ENCODE measurements around the gene RAB35. TPM values are rescaled to one million over a fixed set of nuclear protein-coding genes. Genes with fewer than 3 reads are reported as not detected.

The RAB35 gene
- polyA plus RNA-seq, 1 donor from 2014 or later: 60.2 TPM

DNA sequence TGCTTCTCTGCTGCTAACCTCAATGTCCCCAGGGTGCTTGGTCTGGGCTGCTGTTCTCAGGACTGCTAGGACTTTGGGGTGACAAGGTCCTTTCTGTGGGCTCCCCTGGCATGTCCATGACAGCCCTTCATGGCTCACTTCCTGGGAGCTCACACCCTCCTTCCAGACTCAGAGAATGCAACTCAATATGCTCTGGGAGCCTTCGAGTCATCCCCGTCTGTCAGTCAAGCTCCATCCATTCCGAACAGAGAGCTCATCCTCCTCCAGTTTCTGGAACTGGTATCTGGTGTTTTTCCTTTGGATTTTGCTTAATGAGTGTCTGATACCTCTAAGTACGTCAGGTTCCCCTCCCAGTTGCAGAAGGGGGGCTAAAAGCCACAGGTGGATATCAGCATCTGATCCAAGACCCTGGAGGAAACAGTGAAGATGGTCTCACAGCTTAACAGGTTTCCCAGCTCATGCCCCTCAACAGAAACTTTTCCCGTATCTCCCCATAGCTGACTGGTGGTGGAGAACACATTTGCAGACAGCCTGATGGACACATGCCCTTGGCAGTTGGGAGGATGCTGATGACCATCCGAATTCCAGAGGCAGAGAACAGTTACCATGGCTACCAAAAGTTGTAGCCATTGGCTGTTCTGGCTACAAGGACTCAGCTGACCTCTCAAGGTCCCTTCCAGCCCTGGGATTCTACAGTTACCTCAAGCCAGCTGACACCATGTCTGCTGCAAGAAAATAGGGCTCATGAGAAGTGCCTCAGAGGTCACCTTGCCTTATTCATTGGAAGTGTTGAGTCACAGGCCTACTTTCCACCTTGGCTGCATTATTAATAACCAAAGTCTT, 9.5 kb upstream of the RAB35 start:
- H3K4me2 ChIP-seq (ENCODE audit: low read length): no peak overlapping the region

DNA sequence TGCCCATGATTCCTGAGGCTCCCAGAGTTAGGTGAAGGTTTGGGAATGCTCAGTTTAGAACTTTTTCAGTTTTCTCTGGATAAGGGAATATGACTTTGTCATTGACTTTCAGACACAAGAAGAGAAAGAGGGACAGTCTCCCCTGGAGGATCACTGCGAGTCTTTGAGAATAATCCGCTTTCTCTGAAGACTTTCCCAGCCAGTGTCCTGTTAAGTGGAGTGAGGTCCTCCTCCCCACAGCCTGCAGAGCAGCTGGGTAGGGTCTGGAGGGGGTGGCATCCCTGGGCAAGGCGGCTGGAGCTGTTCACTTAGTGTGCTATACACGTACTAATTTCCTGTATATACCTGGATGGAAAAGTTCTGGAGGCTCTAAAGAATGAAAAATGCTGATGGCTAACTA, 8.5 kb upstream of the RAB35 start:
- Histone ChIP-seq H4K20me1 (ENCODE audit: insufficient read depth) (no peaks in the 10 kb centered on the region), H3K4me3 (ENCODE audit: low read length) (no peak overlapping the region), H3K36me3 (ENCODE audit: insufficient read depth, low read length) (no peaks in the 10 kb centered on the region), H3K9me2 (ENCODE audit: insufficient read depth, low read length) (no peaks in the 10 kb centered on the region), H3F3A (ENCODE audit: insufficient read depth, low read length, poor library complexity, severe bottlenecking) (no peaks in the 10 kb centered on the region), H3K9ac (ENCODE audit: low read length) (no peak overlapping the region), H3K9me3 (ENCODE audit: low read length) (no peaks in the 10 kb centered on the region), H3K4me2 (ENCODE audit: low read length) (no peak overlapping the region), H3K27ac (ENCODE audit: low read length) (no peak overlapping the region), H2AFZ (ENCODE audit: low read depth, low read length) (no peak overlapping the region), H3K79me2 (replicated peaks; ENCODE audit: insufficient read depth, low read length) (no peaks in the 10 kb centered on the region), H3K27me3 (ENCODE audit: insufficient read depth, low read depth, low read length) (no peaks in the 10 kb centered on the region)
- TF ChIP-seq POLR2AphosphoS5 (IDR thresholded peaks at IDR 0.05) (no peak), MXI1 (conservative IDR thresholded peaks at IDR 0.05; ENCODE audit: poor library complexity, severe bottlenecking) (no peak), SMC3 (conservative IDR thresholded peaks at IDR 0.05; ENCODE audit: poor library complexity) (no peak), EP300 (conservative IDR thresholded peaks at IDR 0.05; ENCODE audit: poor library complexity, severe bottlenecking) (no peak), TAF1 (IDR thresholded peaks at IDR 0.05; ENCODE audit: low read depth) (no peak), RAD21 (conservative IDR thresholded peaks at IDR 0.05) (no peak), EZH2 (IDR thresholded peaks at IDR 0.05; ENCODE audit: borderline replicate concordance, insufficient read depth, low read length, poor library complexity, severe bottlenecking) (no peak)
- TF ChIP-seq, protein P1, sequence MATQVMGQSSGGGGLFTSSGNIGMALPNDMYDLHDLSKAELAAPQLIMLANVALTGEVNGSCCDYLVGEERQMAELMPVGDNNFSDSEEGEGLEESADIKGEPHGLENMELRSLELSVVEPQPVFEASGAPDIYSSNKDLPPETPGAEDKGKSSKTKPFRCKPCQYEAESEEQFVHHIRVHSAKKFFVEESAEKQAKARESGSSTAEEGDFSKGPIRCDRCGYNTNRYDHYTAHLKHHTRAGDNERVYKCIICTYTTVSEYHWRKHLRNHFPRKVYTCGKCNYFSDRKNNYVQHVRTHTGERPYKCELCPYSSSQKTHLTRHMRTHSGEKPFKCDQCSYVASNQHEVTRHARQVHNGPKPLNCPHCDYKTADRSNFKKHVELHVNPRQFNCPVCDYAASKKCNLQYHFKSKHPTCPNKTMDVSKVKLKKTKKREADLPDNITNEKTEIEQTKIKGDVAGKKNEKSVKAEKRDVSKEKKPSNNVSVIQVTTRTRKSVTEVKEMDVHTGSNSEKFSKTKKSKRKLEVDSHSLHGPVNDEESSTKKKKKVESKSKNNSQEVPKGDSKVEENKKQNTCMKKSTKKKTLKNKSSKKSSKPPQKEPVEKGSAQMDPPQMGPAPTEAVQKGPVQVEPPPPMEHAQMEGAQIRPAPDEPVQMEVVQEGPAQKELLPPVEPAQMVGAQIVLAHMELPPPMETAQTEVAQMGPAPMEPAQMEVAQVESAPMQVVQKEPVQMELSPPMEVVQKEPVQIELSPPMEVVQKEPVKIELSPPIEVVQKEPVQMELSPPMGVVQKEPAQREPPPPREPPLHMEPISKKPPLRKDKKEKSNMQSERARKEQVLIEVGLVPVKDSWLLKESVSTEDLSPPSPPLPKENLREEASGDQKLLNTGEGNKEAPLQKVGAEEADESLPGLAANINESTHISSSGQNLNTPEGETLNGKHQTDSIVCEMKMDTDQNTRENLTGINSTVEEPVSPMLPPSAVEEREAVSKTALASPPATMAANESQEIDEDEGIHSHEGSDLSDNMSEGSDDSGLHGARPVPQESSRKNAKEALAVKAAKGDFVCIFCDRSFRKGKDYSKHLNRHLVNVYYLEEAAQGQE (IDR thresholded peaks at IDR 0.05; ENCODE audit: borderline replicate concordance): no peak
- TF ChIP-seq, protein P2, sequence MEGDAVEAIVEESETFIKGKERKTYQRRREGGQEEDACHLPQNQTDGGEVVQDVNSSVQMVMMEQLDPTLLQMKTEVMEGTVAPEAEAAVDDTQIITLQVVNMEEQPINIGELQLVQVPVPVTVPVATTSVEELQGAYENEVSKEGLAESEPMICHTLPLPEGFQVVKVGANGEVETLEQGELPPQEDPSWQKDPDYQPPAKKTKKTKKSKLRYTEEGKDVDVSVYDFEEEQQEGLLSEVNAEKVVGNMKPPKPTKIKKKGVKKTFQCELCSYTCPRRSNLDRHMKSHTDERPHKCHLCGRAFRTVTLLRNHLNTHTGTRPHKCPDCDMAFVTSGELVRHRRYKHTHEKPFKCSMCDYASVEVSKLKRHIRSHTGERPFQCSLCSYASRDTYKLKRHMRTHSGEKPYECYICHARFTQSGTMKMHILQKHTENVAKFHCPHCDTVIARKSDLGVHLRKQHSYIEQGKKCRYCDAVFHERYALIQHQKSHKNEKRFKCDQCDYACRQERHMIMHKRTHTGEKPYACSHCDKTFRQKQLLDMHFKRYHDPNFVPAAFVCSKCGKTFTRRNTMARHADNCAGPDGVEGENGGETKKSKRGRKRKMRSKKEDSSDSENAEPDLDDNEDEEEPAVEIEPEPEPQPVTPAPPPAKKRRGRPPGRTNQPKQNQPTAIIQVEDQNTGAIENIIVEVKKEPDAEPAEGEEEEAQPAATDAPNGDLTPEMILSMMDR (IDR thresholded peaks at IDR 0.05; ENCODE audit: poor library complexity, severe bottlenecking): no peak

More for the DNA sequence above, 9.5 kb upstream of the RAB35 start:
- Histone ChIP-seq H4K20me1 (ENCODE audit: insufficient read depth) (no peaks in the 10 kb centered on the region), H3F3A (ENCODE audit: insufficient read depth, low read length, poor library complexity, severe bottlenecking) (no peaks in the 10 kb centered on the region), H3K27me3 (ENCODE audit: insufficient read depth, low read depth, low read length) (no peaks in the 10 kb centered on the region), H3K9me2 (ENCODE audit: insufficient read depth, low read length) (no peaks in the 10 kb centered on the region), H3K9me3 (ENCODE audit: low read length) (no peaks in the 10 kb centered on the region), H3K36me3 (ENCODE audit: insufficient read depth, low read length) (no peaks in the 10 kb centered on the region), H3K79me2 (replicated peaks; ENCODE audit: insufficient read depth, low read length) (no peaks in the 10 kb centered on the region), H3K27ac (ENCODE audit: low read length) (no peak overlapping the region), H2AFZ (ENCODE audit: low read depth, low read length) (no peak overlapping the region), H3K9ac (ENCODE audit: low read length) (no peak overlapping the region), H3K4me3 (ENCODE audit: low read length) (no peak overlapping the region)
- TF ChIP-seq TAF1 (IDR thresholded peaks at IDR 0.05; ENCODE audit: low read depth): no peak
- TF ChIP-seq RAD21 (conservative IDR thresholded peaks at IDR 0.05): no peak
- no peak for TF ChIP-seq MXI1 (conservative IDR thresholded peaks at IDR 0.05; ENCODE audit: poor library complexity, severe bottlenecking)
- no peak for TF ChIP-seq SMC3 (conservative IDR thresholded peaks at IDR 0.05; ENCODE audit: poor library complexity)
- no peak for TF ChIP-seq EP300 (conservative IDR thresholded peaks at IDR 0.05; ENCODE audit: poor library complexity, severe bottlenecking)
- TF ChIP-seq POLR2AphosphoS5 (IDR thresholded peaks at IDR 0.05): no peak
- TF ChIP-seq, protein P1 (IDR thresholded peaks at IDR 0.05; ENCODE audit: borderline replicate concordance): no peak
- TF ChIP-seq, protein P2 (IDR thresholded peaks at IDR 0.05; ENCODE audit: poor library complexity, severe bottlenecking): no peak
- no peak for TF ChIP-seq EZH2 (IDR thresholded peaks at IDR 0.05; ENCODE audit: borderline replicate concordance, insufficient read depth, low read length, poor library complexity, severe bottlenecking)

Data from neural cell (in vitro differentiated cells).